Adipose tissue (tissue), 3 donors: ENCODE data around the gene KATNA1. TPM values are rescaled to one million over a fixed set of nuclear protein-coding genes. Genes with fewer than 3 reads are reported as not detected.
A peak's percentile ranks its signal among the peaks of the same experiment; 100 is the strongest.

Experiments
- H3K27ac ChIP-seq: one replicate; pipeline ENCODE4 v1.5.1; 2013; ENCODE audit warnings: low read depth, low read length
- WGBS, 3 donors: extraction: QIAGEN DNeasy Blood & Tissue Kit; methylation state at CpG; one replicate each; pipeline ENCODE4 v1.1.7; 2013; 5-methylcytosine and 5-hydroxymethylcytosine counted together
- polyA plus RNA-seq, 3 donors: library from polyadenylated mRNA; stranded (reverse); fragments of 200-250 nt; gene quantifications; one replicate each; pipeline ENCODE4 v1.2.3, GENCODE V29; 2013
- donor health status: healthy with polysubstance abuse.
- donor health status: Bipolar disorder and iron deficiency.
- donor health status: healthy.

KATNA1 gene
- polyA plus RNA-seq, 3 donors = 6.5 to 16.9 (median 10.9) TPM

DNA sequence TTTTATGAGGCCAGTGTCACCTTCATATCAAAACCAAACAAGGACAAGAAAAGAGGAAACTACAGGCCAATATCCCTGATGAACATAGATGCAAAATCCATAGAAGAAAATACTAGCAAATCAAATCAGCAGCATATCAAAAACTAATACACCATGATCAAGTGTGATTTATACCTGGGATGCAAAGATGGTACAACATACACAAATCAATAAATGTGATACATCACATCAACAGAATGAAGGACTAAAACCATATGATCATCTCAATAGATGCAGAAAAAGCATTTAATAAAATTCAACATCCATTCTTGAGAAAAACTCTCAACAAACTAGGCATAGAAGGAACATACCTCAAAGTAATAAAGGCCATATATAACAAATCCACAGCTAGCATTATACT lies 90.5 kb downstream of the KATNA1 start:
- H3K27ac ChIP-seq = no peak overlapping the region

DNA sequence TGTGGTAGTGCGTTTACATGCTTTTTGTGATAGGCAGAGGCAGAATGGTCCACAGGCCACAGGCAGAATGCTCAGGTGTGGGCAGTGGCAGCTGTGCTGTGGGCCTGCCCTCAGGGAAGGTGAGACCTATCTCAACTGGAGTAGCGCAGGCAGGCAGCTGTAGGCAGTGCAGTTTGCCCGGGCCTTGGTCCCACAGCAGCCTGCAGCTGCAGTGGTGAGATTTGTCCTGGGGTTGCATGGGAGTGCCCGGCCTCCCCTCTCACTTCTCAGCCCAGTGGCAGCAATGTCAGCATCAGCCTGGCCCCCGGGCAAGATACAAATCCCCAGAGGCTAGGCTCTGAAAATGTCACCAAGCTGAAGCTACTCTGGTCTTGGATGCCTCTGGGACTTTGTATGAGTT lies 96.6 kb downstream of the KATNA1 start:
- no peak overlapping the region for H3K27ac ChIP-seq
- 69 to 82% (median 75%) methylated on average over 5 of the region's 5 CpGs for WGBS, 3 donors

GRCh38 chr6:149545754-149546471 lies 102.6 kb downstream of the KATNA1 start, which contains the start of gene PPIL4:
PPIL4 (minus strand) TSS chr6:149546043; CDS start chr6:149546005, 38 bp downstream.
- H3K27ac ChIP-seq = peak within 1 kb of the TSS; percentile 89
- 0 to 1% (median 0%) methylated on average over 65 to 71 of the region's 71 CpGs for WGBS, 3 donors

DNA sequence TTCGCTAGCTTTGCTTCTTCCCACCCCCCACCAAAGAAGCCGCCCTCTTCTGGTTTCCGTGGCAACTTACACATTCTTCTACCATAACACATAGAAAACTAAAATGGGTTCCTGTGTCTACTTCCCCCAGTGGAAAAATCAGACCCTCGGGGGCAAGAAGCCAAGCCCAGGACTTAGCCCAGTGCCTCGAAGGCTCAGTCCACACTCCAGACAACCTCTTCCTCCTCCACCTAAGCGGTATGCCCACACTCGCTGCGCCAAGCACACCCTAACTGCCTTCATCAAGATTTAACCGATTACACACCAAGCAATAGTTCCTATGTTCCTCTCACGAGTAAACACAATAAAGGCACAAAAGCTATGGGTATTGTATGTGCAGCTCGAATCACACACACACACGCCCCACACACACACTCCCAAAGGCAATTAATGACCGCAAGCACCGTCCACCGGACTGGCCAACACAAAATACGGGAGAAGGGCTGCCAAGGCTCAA lies 103.2 kb downstream of the KATNA1 start:
- H3K27ac ChIP-seq = peak overlapping the region; percentile 89
- 0 to 1% (median 0%) methylated on average over 16 of the region's 16 CpGs for WGBS, 3 donors

Other genes with a start within 250 kb of the KATNA1 start
- gene SUMO4, start 248.5 kb downstream of the KATNA1 start, polyA plus RNA-seq = not detected
- 1 to 10 TPM in 1 of 3 donors, under 1 TPM in 2; 0.24 to 1.1 (median 0.30) TPM for gene ZC3H12D, start 163.7 kb downstream of the KATNA1 start, polyA plus RNA-seq
- 10 to 100 TPM in 2 of 3 donors, 1 to 10 TPM in 1; 6.7 to 28.6 (median 13.6) TPM for gene PPIL4, start 102.7 kb downstream of the KATNA1 start, polyA plus RNA-seq
- 10 to 100 TPM; 22.1 to 49.6 (median 40.2) TPM for gene GINM1, start 82.3 kb downstream of the KATNA1 start, polyA plus RNA-seq
- gene LATS1, start 69.4 kb upstream of the KATNA1 start, polyA plus RNA-seq = 1 to 10 TPM; 3.1 to 7.0 (median 6.3) TPM
- gene NUP43, start 97.8 kb upstream of the KATNA1 start, polyA plus RNA-seq = 1 to 10 TPM; 5.0 to 7.0 (median 7.0) TPM
- 10 to 100 TPM; 42.1 to 83.1 (median 45.9) TPM for gene PCMT1, start 101.0 kb upstream of the KATNA1 start, polyA plus RNA-seq
- gene LRP11, start 215.6 kb upstream of the KATNA1 start, polyA plus RNA-seq = 10 to 100 TPM in 2 of 3 donors, 1 to 10 TPM in 1; 2.2 to 11.6 (median 10.7) TPM
- under 1 TPM; 0.06 to 0.56 (median 0.43) TPM for gene RAET1E, start 249.4 kb upstream of the KATNA1 start, polyA plus RNA-seq